ENCODE measurements around the gene TMUB2. TPM values are rescaled to one million over a fixed set of nuclear protein-coding genes. Genes with fewer than 3 reads are reported as not detected.

TMUB2 gene
- total and polyA plus RNA-seq, 2 of the 13 experiments (the other 11 are each of a cell fraction or from before 2014, with no cell fraction given): 26.9 to 50.8 TPM

- TF ChIP-seq, protein P1, sequence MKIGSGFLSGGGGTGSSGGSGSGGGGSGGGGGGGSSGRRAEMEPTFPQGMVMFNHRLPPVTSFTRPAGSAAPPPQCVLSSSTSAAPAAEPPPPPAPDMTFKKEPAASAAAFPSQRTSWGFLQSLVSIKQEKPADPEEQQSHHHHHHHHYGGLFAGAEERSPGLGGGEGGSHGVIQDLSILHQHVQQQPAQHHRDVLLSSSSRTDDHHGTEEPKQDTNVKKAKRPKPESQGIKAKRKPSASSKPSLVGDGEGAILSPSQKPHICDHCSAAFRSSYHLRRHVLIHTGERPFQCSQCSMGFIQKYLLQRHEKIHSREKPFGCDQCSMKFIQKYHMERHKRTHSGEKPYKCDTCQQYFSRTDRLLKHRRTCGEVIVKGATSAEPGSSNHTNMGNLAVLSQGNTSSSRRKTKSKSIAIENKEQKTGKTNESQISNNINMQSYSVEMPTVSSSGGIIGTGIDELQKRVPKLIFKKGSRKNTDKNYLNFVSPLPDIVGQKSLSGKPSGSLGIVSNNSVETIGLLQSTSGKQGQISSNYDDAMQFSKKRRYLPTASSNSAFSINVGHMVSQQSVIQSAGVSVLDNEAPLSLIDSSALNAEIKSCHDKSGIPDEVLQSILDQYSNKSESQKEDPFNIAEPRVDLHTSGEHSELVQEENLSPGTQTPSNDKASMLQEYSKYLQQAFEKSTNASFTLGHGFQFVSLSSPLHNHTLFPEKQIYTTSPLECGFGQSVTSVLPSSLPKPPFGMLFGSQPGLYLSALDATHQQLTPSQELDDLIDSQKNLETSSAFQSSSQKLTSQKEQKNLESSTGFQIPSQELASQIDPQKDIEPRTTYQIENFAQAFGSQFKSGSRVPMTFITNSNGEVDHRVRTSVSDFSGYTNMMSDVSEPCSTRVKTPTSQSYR (CRISPR knock-in tag; IDR thresholded peaks at IDR 0.05; ENCODE audit: borderline replicate concordance): peak; percentile 74
- TF ChIP-seq FOXA3 (CRISPR knock-in tag; IDR thresholded peaks at IDR 0.05): peak; percentile 72
- 0 out of 2 replicates have a peak, but pooled peaks have one; percentile 25 for TF ChIP-seq CSRNP1 (CRISPR knock-in tag; IDR thresholded peaks at IDR 0.05)
- TF ChIP-seq ZFP91 (CRISPR knock-in tag; IDR thresholded peaks at IDR 0.05; ENCODE audit: borderline replicate concordance): peak; percentile 46; the same call in 1 of the 2 replicates
- TF ChIP-seq, protein P2, sequence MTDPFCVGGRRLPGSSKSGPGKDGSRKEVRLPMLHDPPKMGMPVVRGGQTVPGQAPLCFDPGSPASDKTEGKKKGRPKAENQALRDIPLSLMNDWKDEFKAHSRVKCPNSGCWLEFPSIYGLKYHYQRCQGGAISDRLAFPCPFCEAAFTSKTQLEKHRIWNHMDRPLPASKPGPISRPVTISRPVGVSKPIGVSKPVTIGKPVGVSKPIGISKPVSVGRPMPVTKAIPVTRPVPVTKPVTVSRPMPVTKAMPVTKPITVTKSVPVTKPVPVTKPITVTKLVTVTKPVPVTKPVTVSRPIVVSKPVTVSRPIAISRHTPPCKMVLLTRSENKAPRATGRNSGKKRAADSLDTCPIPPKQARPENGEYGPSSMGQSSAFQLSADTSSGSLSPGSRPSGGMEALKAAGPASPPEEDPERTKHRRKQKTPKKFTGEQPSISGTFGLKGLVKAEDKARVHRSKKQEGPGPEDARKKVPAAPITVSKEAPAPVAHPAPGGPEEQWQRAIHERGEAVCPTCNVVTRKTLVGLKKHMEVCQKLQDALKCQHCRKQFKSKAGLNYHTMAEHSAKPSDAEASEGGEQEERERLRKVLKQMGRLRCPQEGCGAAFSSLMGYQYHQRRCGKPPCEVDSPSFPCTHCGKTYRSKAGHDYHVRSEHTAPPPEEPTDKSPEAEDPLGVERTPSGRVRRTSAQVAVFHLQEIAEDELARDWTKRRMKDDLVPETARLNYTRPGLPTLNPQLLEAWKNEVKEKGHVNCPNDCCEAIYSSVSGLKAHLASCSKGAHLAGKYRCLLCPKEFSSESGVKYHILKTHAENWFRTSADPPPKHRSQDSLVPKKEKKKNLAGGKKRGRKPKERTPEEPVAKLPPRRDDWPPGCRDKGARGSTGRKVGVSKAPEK (CRISPR knock-in tag; IDR thresholded peaks at IDR 0.05; ENCODE audit: borderline replicate concordance): peak; percentile 80; the same call in 1 of the 2 replicates
- 0 out of 4 replicates have a peak, but pooled peaks of 1 of the 2 experiments have one; percentile 28 for TF ChIP-seq KLF16 (CRISPR knock-in tag; IDR thresholded peaks at IDR 0.05)
- TF ChIP-seq, protein P3, sequence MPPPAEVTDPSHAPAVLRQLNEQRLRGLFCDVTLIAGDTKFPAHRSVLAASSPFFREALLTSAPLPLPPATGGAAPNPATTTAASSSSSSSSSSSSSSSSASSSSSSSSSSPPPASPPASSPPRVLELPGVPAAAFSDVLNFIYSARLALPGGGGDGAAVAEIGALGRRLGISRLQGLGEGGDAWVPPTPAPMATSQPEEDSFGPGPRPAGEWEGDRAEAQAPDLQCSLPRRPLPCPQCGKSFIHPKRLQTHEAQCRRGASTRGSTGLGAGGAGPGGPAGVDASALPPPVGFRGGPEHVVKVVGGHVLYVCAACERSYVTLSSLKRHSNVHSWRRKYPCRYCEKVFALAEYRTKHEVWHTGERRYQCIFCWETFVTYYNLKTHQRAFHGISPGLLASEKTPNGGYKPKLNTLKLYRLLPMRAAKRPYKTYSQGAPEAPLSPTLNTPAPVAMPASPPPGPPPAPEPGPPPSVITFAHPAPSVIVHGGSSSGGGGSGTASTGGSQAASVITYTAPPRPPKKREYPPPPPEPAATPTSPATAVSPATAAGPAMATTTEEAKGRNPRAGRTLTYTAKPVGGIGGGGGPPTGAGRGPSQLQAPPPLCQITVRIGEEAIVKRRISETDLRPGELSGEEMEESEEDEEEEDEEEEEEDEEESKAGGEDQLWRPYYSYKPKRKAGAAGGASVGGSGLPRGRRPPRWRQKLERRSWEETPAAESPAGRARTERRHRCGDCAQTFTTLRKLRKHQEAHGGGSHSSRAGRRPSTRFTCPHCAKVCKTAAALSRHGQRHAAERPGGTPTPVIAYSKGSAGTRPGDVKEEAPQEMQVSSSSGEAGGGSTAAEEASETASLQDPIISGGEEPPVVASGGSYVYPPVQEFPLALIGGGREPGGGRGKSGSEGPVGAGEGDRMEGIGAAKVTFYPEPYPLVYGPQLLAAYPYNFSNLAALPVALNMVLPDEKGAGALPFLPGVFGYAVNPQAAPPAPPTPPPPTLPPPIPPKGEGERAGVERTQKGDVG (CRISPR knock-in tag; IDR thresholded peaks at IDR 0.05; ENCODE audit: borderline replicate concordance): 0 out of 2 replicates have a peak, but pooled peaks have one; percentile 63
- TF ChIP-seq, protein P4, sequence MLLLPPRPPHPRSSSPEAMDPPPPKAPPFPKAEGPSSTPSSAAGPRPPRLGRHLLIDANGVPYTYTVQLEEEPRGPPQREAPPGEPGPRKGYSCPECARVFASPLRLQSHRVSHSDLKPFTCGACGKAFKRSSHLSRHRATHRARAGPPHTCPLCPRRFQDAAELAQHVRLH (CRISPR knock-in tag; IDR thresholded peaks at IDR 0.05; ENCODE audit: borderline replicate concordance, low read depth): peak; percentile 75; the same call in 1 of the 2 replicates
- no peak for TF ChIP-seq ZBTB21 (CRISPR knock-in tag; IDR thresholded peaks at IDR 0.05)
- TF ChIP-seq ZNF451 (CRISPR knock-in tag; IDR thresholded peaks at IDR 0.05): 0 out of 2 replicates have a peak, but pooled peaks have one; percentile 14
- no peak for TF ChIP-seq ZNF260 (CRISPR knock-in tag; IDR thresholded peaks at IDR 0.05; ENCODE audit: borderline replicate concordance, low read depth)
Measured at GRCh38 chr17:44170499-44171201, 16.1 kb upstream of the TMUB2 start, which contains the start of gene ASB16 (continued).

All from HepG2 (cell line).